Mesendoderm (in vitro differentiated cells): ENCODE results near the gene TPH2. TPM values are rescaled to one million over a fixed set of nuclear protein-coding genes. Genes with fewer than 3 reads are reported as not detected.
A peak's percentile ranks its signal among the peaks of the same experiment; 100 is the strongest.

ENCODE experiments used
- DNase-seq: peaks from one replicate; pipeline ENCODE4 v3.0.0; 2013
- H2AK5ac ChIP-seq: 2 replicates; pipeline ENCODE4 v1.6.1; 2013; ENCODE audit warnings: low read length, inconsistent platforms
- H2BK120ac ChIP-seq: 2 replicates; pipeline ENCODE4 v1.6.1; 2013; ENCODE audit warnings: low read depth, mild to moderate bottlenecking, low read length, moderate library complexity, mixed read lengths
- H2BK15ac ChIP-seq: replicated peaks from 2 replicates; pipeline ENCODE4 v1.6.1; 2013; ENCODE audit warnings: low read depth, mild to moderate bottlenecking, moderate library complexity
- H2BK5ac ChIP-seq: 2 replicates; pipeline ENCODE4 v1.6.1; 2013; ENCODE audit warnings: low read length, inconsistent platforms
- H3K18ac ChIP-seq: 2 replicates; pipeline ENCODE4 v1.6.1; 2013; ENCODE audit warnings: mild to moderate bottlenecking, low read length, mixed read lengths
- H3K23ac ChIP-seq: one replicate; pipeline ENCODE4 v1.6.1; 2013; ENCODE audit warnings: low read length
- H3K27ac ChIP-seq: 2 replicates; pipeline ENCODE4 v1.5.1; 2013; ENCODE audit warnings: low read depth, mild to moderate bottlenecking, inconsistent platforms, low read length, moderate library complexity
- H3K27me3 ChIP-seq: 2 replicates; pipeline ENCODE4 v1.6.1; 2013; ENCODE audit warnings: low read length, control low read depth, mild to moderate bottlenecking, inconsistent platforms; ENCODE audit not compliant: insufficient read depth, poor library complexity
- H3K36me3 ChIP-seq: 2 replicates; pipeline ENCODE4 v1.6.1; 2013; ENCODE audit warnings: low read length, inconsistent platforms; ENCODE audit not compliant: control insufficient read depth, insufficient read depth
- H3K4ac ChIP-seq: one replicate; pipeline ENCODE4 v1.6.1; 2013; ENCODE audit warnings: low read depth, mild to moderate bottlenecking, low read length, moderate library complexity
- H3K4me1 ChIP-seq: 2 replicates; pipeline ENCODE4 v1.6.1; 2013; ENCODE audit warnings: low read depth, low read length, inconsistent platforms; ENCODE audit not compliant: control insufficient read depth
- H3K4me2 ChIP-seq: 2 replicates; pipeline ENCODE4 v1.6.1; 2013; ENCODE audit warnings: low read length
- H3K4me3 ChIP-seq: 2 replicates; pipeline ENCODE4 v1.5.1; 2013; ENCODE audit warnings: mild to moderate bottlenecking, low read length
- H3K56ac ChIP-seq: one replicate; pipeline ENCODE4 v1.6.1; 2013; ENCODE audit warnings: low read length
- H3K79me1 ChIP-seq: 2 replicates; pipeline ENCODE4 v1.6.1; 2013; ENCODE audit warnings: low read length, inconsistent platforms
- H3K79me2 ChIP-seq: 2 replicates; pipeline ENCODE4 v1.6.1; 2013; ENCODE audit warnings: mild to moderate bottlenecking, low read length; ENCODE audit not compliant: control insufficient read depth, insufficient read depth
- H3K9ac ChIP-seq: 2 replicates; pipeline ENCODE4 v1.6.1; 2013; ENCODE audit warnings: low read length, inconsistent platforms
- H4K5ac ChIP-seq: one replicate; pipeline ENCODE4 v1.6.1; 2013; ENCODE audit warnings: low read length
- H4K8ac ChIP-seq: one replicate; pipeline ENCODE4 v1.6.1; 2013; ENCODE audit warnings: low read depth, mild to moderate bottlenecking, control low read depth, low read length, moderate library complexity
- WGBS: extraction: QIAGEN DNeasy Blood & Tissue Kit; methylation state at CpG from one replicate; pipeline ENCODE4 v1.1.7; 2013; ENCODE audit warnings: low lambda C conversion rate, missing lambda C conversion rate; ENCODE audit not compliant: insufficient coverage; ENCODE audit errors: extremely low coverage; 5-methylcytosine and 5-hydroxymethylcytosine counted together
- polyA plus RNA-seq, 2 experiments: library from polyadenylated mRNA; stranded (reverse); fragments of 200-250 nt; gene quantifications; one replicate each; pipeline ENCODE4 v1.2.3, GENCODE V29; 2013

Gene TPH2
- polyA plus RNA-seq (2013, experiment 1 of 2) = 0.11 TPM
- 0.11 TPM for polyA plus RNA-seq (2013, experiment 2 of 2)

DNA sequence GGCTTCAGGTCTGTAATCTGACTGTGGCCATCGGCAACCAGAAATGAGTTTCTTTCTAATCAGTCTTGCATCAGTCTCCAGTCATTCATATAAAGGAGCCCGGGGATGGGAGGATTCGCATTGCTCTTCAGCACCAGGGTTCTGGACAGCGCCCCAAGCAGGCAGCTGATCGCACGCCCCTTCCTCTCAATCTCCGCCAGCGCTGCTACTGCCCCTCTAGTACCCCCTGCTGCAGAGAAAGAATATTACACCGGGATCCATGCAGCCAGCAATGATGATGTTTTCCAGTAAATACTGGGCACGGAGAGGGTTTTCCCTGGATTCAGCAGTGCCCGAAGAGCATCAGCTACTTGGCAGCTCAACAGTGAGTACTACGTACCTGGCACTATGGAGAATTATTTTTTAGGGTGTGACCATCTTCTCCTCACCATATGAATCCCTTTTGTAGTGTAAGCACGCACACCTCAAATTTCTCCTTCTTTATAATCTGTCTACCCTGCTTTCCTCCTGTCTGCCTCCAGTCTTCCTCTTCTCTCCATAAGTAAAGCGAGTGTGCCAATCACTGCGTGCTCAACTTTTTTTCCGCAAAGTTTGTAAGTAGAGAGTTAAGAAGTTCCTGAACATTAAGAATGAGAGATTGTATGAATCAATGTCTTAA lies at the start of gene TPH2:
TPH2 (plus strand) TSS at position 118 of the 658 bp plus-strand sequence; CDS start at position 260, 142 bp downstream.
- H4K8ac ChIP-seq = no peak within 1 kb of the TSS
- WGBS = no CpG with 5 or more reads among the region's 16 CpGs
- H4K5ac ChIP-seq = no peak within 1 kb of the TSS
- peak; percentile 91 for DNase-seq
- no peak within 1 kb of the TSS for H2BK120ac ChIP-seq
- no peak within 1 kb of the TSS for H3K4me3 ChIP-seq
- H2AK5ac ChIP-seq = no peak within 1 kb of the TSS
- no peaks in the 10 kb centered on the region for H3K79me1 ChIP-seq
- H3K4me2 ChIP-seq = no peak within 1 kb of the TSS
- no peaks in the 10 kb centered on the region for H3K27me3 ChIP-seq
- no peak within 1 kb of the TSS for H3K4ac ChIP-seq
- H3K18ac ChIP-seq = no peak within 1 kb of the TSS
- H3K79me2 ChIP-seq = no peaks in the 10 kb centered on the region
- H3K9ac ChIP-seq = no peak within 1 kb of the TSS
- H3K4me1 ChIP-seq = no peaks in the 10 kb centered on the region
- no peaks in the 10 kb centered on the region for H3K36me3 ChIP-seq
- H2BK15ac ChIP-seq = no peak within 1 kb of the TSS
- no peak within 1 kb of the TSS for H2BK5ac ChIP-seq
- H3K23ac ChIP-seq = no peak within 1 kb of the TSS
- no peak within 1 kb of the TSS for H3K56ac ChIP-seq
- no peak within 1 kb of the TSS for H3K27ac ChIP-seq

- Histone ChIP-seq H3K56ac (no peak overlapping the region), H3K4ac (no peak overlapping the region), H3K4me3 (no peak overlapping the region), H4K5ac (no peak overlapping the region), H3K79me2 (no peaks in the 10 kb centered on the region), H3K4me1 (no peaks in the 10 kb centered on the region), H3K23ac (no peak overlapping the region), H2BK5ac (no peak overlapping the region), H2BK15ac (no peak overlapping the region), H3K18ac (no peak overlapping the region), H3K9ac (no peak overlapping the region), H2BK120ac (no peak overlapping the region), H3K27me3 (no peaks in the 10 kb centered on the region), H2AK5ac (no peak overlapping the region), H3K4me2 (no peak overlapping the region), H4K8ac (no peak overlapping the region), H3K79me1 (no peaks in the 10 kb centered on the region), H3K36me3 (no peaks in the 10 kb centered on the region), H3K27ac (no peak overlapping the region)
- WGBS = no CpG with 5 or more reads among the region's 3 CpGs
- DNase-seq = no peak
Observed at GRCh38 chr12:71890475-71890874, 48.2 kb upstream of the TPH2 start.

GRCh38 chr12:71892059-71892458 lies 46.6 kb upstream of the TPH2 start:
- Histone ChIP-seq H2BK5ac (no peak overlapping the region), H3K56ac (no peak overlapping the region), H2AK5ac (no peak overlapping the region), H3K79me1 (no peaks in the 10 kb centered on the region), H3K4ac (no peak overlapping the region), H3K27ac (no peak overlapping the region), H4K8ac (no peak overlapping the region), H2BK120ac (no peak overlapping the region), H3K27me3 (no peaks in the 10 kb centered on the region), H3K23ac (no peak overlapping the region), H3K4me2 (no peak overlapping the region), H3K9ac (no peak overlapping the region), H3K79me2 (no peaks in the 10 kb centered on the region), H3K4me3 (no peak overlapping the region), H3K4me1 (no peaks in the 10 kb centered on the region), H3K36me3 (no peaks in the 10 kb centered on the region), H2BK15ac (no peak overlapping the region), H4K5ac (no peak overlapping the region), H3K18ac (no peak overlapping the region)
- WGBS = no CpG with 5 or more reads among the region's 1 CpG
- no peak for DNase-seq

- no peak overlapping the region for H4K5ac ChIP-seq
- H2BK15ac ChIP-seq = no peak overlapping the region
- H3K18ac ChIP-seq = no peak overlapping the region
- WGBS = no CpG with 5 or more reads among the region's 3 CpGs
- H3K4me1 ChIP-seq = no peaks in the 10 kb centered on the region
- no peak overlapping the region for H2BK5ac ChIP-seq
- H2AK5ac ChIP-seq = no peak overlapping the region
- no peaks in the 10 kb centered on the region for H3K79me1 ChIP-seq
- no peak for DNase-seq
- no peak overlapping the region for H3K9ac ChIP-seq
- H4K8ac ChIP-seq = no peak overlapping the region
- H3K27ac ChIP-seq = no peak overlapping the region
- H3K4me2 ChIP-seq = no peak overlapping the region
- no peak overlapping the region for H2BK120ac ChIP-seq
- no peaks in the 10 kb centered on the region for H3K79me2 ChIP-seq
- H3K23ac ChIP-seq = no peak overlapping the region
- no peak overlapping the region for H3K4ac ChIP-seq
- no peak overlapping the region for H3K56ac ChIP-seq
- no peaks in the 10 kb centered on the region for H3K36me3 ChIP-seq
- H3K4me3 ChIP-seq = no peak overlapping the region
- H3K27me3 ChIP-seq = no peaks in the 10 kb centered on the region
Observed at GRCh38 chr12:71896205-71896882, 42.3 kb upstream of the TPH2 start.

DNA sequence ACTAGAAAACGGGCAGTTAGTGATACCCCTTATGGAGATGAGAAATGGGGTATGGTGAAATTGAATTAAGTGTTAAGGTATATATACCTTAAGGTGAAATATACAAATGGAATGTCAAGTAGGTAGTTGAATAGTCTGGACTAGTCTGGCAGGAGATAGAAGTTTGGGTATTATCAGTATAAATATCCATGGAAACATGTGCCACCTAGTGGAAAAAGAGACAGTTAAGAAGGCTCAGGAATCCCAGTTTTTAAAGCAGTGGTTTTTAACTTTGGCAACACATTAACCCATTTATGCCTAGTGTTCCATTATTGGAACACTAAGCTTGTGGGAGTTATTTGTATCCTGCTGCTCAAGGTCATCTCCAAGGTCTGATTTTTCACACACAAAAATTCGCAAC lies 38.6 kb upstream of the TPH2 start:
- Histone ChIP-seq H3K9ac (no peak overlapping the region), H3K56ac (no peak overlapping the region), H3K4me1 (no peaks in the 10 kb centered on the region), H3K27me3 (no peaks in the 10 kb centered on the region), H4K5ac (no peak overlapping the region), H2BK5ac (no peak overlapping the region), H4K8ac (no peak overlapping the region), H2BK120ac (no peak overlapping the region), H3K27ac (no peak overlapping the region), H3K18ac (no peak overlapping the region), H3K4me3 (no peak overlapping the region), H3K4ac (no peak overlapping the region), H2BK15ac (no peak overlapping the region), H3K79me1 (no peaks in the 10 kb centered on the region), H3K23ac (no peak overlapping the region), H3K79me2 (no peaks in the 10 kb centered on the region), H3K4me2 (no peak overlapping the region), H3K36me3 (no peaks in the 10 kb centered on the region), H2AK5ac (no peak overlapping the region)
- WGBS = no CpG with 5 or more reads among the region's 2 CpGs
- peak; percentile 12 for DNase-seq
